ENCODE data around the gene UNC80.

UNC80 gene

GRCh38 chr2:209911486-209911885 is 139.9 kb downstream of the UNC80 start:
- FAIRE-seq: no peak
- DNase-seq (ENCODE audit: low spot score): no peak

- DNase-seq (ENCODE audit: low spot score) (no peak), FAIRE-seq (no peak)
Measured at GRCh38 chr2:209913786-209914345, 142.2 kb downstream of the UNC80 start.

GRCh38 chr2:209917154-209917771 is 145.6 kb downstream of the UNC80 start:
- DNase-seq (ENCODE audit: low spot score) (no peak), FAIRE-seq (no peak)

- FAIRE-seq: no peak
- no peak for DNase-seq (ENCODE audit: low spot score)
Measured at GRCh38 chr2:209918251-209918650, 146.6 kb downstream of the UNC80 start.

DNA sequence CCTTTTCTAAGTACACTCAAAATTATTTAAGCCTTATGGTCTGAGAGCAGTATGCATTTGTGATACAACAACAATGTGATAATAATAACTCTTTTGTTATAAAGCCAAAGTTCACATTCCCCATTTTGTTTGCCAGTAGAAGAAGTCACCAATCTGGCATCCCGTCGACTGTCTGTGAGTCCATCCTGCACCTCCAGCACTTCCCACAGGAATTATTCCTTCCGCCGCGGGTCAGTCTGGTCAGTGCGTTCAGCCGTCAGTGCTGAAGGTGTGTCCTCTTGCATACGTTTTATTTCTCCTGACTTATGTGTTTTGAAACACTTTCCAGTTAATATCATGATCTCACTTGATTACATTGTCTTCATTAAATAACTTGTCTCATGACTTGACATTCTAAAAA is 150.5 kb downstream of the UNC80 start:
- no peak for FAIRE-seq

DNA sequence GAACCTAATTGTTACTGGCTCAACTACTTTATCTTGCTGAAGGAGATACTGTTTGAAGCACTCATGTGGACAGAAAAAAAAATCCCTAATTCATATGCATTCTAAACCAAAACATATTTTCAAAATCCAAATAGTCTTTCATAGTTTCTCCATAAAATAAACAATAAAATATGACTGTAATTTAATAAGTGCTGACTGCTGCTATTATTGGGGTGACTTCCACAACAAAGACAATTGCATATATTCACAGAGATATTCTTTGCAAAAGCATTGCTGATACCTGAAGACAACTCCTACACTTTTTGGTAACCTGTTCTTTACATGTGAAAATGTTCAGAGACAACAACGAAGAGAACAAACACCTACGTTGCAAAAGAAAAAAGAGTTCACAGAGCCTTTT is 157.7 kb downstream of the UNC80 start:
- DNase-seq (ENCODE audit: low spot score) (no peak), FAIRE-seq (no peak)

More for the DNA sequence above, 150.5 kb downstream of the UNC80 start:
- DNase-seq (ENCODE audit: low spot score): no peak

DNA sequence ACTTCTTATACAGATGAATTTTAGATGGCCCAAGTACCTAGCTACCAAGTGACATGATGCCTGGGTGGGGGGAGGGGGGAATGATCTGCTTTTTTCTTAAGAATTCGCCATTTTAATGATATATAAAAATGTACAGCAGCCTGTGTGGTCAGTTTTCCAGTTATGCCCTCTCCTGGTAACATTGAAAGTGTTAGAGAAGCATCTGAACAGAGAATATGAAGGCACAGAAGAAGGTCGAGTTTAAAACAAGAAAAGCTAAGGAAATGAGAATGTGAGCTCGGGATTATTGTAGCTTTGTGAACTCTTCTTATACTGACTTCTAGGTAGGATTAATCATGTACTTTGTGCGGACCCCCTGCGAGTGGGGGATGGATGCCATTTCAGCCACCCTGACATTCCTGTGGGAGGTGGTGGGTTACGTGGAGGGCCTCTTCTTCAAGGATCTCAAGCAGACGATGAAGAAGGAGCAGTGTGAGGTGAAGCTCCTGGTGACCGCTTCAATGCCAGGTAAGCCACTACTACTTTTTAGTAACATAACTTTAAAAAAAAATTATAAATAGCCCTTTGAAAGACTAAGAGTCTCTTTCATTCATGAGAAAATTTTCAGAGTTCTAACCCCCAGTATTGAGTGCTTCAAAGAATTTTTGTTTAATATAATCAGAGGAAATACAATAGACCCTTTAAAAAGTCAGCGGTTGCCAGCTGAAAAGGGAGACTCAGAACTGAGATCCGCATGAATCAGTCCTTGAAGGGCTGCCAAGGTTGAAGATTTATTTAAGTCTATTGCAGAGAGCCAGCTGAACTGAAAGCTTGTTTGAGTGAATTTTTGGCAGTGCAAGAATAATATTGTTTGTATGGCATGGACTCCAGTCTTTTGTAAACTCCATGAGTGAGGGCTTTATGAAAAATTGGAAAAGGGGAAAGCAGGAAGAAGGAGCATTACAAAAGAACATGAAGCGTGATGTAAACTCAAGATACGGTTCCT is 162.2 kb downstream of the UNC80 start:
- DNase-seq (ENCODE audit: low spot score) (no peak), FAIRE-seq (no peak)

DNA sequence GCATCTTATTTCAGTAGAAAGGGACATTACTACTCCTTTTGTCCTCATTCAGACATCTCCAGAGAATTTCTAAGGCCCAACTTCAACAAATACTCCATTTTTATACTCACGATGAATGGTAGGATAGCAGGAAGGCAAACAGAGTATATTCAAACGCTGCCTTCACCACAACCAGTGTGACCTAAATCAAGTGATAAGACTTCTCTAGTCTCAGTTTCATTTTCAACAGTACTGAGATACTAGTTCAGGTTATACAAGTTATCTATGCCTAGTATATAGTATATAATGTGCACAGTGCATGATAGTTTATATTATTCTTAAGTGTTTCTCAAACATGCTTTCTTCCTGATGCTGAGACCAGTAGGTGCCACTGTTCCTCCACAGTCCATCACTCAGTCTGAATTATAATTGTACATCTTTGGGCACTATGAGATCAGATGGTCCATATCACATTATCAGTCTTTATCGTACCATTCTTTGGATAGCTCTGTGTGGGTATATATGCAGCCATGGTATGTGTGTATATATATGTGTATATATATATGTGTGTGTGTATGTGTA is 164.6 kb downstream of the UNC80 start:
- no peak for FAIRE-seq

DNA sequence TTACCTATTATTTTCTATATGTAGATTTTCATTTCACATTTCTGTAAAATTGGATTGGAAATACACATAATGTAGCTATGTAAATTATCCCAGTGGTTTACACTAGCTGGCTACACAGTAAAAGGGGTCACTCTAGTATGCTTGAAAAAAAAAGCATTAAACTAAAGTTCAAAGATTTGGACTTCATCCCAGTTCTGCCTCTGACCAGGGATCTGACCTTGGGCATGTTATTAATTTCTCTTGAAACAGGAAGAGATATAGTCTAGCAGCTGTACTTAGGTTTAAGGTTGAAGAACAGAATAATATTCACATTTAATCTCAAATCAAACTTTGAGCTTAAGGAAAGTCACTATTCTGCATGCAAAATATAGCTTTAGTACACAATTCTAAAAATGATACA is 166.3 kb downstream of the UNC80 start:
- FAIRE-seq: no peak
- no peak for DNase-seq (ENCODE audit: low spot score)

More for the DNA sequence above, 164.6 kb downstream of the UNC80 start:
- DNase-seq (ENCODE audit: low spot score): no peak

GRCh38 chr2:209938906-209939305 is 167.3 kb downstream of the UNC80 start:
- no peak for FAIRE-seq
- no peak for DNase-seq (ENCODE audit: low spot score)

DNA sequence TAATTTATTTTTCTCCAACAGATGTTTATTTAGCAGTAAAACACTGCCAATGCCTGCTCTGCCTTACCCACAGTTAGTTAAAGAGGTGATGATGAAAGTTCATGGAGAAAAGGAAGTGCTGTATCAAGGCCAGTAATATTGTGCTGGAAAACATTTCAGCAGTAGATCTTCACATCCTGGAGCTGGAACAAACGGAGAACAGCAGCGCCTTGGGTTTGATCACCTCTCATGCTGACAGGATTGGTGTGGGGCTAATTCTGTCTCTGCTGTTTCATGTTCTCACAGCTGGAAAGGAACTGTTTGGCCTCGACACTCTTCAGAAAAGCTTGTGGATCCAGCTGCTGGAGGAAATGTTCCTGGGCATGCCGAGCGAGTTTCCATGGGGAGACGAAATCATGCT is 169.3 kb downstream of the UNC80 start:
- FAIRE-seq: no peak
- DNase-seq (ENCODE audit: low spot score): no peak

DNA sequence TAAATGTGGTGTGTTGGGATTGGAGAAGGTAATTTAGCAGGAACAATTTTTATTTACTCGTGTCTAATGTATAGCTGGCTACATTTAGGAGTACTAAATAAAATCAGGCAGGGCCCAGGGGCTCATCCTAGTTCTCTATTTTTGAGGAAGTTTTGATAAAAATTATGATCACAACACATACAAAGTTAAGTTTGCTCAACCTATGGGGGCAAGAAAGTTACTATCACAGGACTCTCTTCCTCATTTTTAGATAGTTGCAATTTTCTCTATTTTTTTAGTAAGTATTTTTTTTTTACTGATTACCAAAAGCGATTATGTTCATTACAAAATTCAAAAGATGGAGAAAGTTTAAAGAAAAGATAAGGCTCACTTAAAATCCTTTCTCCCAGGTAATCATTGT is 170.8 kb downstream of the UNC80 start:
- DNase-seq (ENCODE audit: low spot score) (no peak), FAIRE-seq (no peak)

DNA sequence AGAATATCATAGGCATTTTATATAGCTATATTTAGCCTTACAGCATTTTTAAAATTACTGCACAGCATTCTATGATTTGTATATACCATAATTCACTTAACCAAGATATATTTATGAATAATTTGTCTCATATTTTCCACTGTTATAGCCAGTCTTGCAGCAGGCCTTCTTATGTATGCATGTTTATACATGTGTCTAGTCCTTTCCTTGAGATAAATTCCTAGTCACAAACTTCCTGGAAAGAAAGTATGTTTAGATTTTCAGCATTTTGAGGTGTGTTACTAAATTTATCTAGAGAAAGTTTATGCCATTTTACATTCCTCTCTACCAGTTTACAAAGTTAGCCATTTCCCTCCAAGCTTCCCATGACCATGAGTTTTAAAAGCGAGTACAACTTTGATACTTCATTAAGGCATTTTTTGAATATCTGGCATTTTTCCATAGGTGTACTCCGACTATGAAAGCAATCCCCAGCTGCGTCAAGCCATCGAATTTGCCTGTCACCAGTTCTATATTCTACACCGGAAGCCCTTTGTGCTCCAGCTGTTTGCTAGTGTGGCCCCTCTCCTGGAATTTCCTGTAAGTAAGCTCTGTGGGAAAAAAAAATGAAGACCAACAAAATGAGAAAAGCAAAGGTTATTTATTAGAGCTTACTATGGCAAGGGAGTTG is 171.4 kb downstream of the UNC80 start:
- DNase-seq (ENCODE audit: low spot score) (no peak), FAIRE-seq (no peak)

- FAIRE-seq: no peak
- no peak for DNase-seq (ENCODE audit: low spot score)
Measured at GRCh38 chr2:209943776-209944175, 172.1 kb downstream of the UNC80 start.

GRCh38 chr2:209946539-209946938 is 174.9 kb downstream of the UNC80 start:
- FAIRE-seq (no peak), DNase-seq (ENCODE audit: low spot score) (no peak)

DNA sequence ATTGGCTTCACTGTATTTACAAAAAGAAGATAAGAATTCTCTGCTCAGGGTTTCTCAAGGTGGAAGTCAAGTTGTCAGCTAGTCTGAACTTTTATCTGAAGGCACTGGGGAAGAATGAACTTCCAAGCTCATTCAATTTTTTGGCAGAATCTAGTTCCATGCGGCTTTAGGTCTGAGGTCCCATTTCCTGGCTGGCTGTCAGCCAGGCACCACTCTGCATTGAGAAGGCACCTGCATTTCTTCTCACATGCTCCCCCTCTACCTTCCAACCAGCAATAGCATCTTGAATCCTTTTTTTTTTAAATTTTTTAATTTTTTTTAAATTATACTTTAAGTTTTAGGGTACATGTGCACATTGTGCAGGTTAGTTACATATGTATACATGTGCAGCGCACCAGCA is 184.6 kb downstream of the UNC80 start:
- DNase-seq (ENCODE audit: low spot score) (no peak), FAIRE-seq (no peak)

- DNase-seq (ENCODE audit: low spot score): no peak
- no peak for FAIRE-seq
Measured at GRCh38 chr2:209958016-209958415, 186.4 kb downstream of the UNC80 start.

- DNase-seq (ENCODE audit: low spot score) (no peak), FAIRE-seq (no peak)
Measured at GRCh38 chr2:209960045-209960444, 188.4 kb downstream of the UNC80 start.

GRCh38 chr2:209960676-209961630 is 189.3 kb downstream of the UNC80 start:
- FAIRE-seq: peak; percentile 27
- peak; percentile 53 for DNase-seq (ENCODE audit: low spot score)

DNA sequence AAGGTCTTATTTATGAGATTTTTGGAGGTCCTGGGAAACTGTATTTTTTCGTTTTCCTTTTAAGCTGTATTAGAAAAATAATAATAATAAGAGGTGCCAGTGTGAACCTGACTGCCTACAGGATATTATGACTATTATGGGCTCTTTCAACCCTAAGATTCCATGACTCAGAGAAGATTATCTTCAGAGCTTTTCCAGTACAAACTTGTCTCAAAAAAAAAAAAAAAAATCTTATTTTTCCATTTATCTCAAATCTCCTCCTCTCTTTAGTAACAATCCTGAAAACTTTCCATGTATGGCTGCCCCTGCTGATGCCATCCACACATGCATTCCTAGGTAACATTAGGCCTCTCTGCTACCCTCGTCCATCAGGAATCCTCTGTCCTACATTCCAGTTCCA is 194.1 kb downstream of the UNC80 start:
- no peak for DNase-seq (ENCODE audit: low spot score)
- no peak for FAIRE-seq

Data from RCC 7860 (cell line).